Pons (tissue), 1 donor: ENCODE results near the gene HELT.

Experiments
- DNase-seq: peaks from one replicate; pipeline ENCODE4 v3.0.0-alpha.2; 2016; ENCODE audit warnings: low spot score

HELT gene

DNA sequence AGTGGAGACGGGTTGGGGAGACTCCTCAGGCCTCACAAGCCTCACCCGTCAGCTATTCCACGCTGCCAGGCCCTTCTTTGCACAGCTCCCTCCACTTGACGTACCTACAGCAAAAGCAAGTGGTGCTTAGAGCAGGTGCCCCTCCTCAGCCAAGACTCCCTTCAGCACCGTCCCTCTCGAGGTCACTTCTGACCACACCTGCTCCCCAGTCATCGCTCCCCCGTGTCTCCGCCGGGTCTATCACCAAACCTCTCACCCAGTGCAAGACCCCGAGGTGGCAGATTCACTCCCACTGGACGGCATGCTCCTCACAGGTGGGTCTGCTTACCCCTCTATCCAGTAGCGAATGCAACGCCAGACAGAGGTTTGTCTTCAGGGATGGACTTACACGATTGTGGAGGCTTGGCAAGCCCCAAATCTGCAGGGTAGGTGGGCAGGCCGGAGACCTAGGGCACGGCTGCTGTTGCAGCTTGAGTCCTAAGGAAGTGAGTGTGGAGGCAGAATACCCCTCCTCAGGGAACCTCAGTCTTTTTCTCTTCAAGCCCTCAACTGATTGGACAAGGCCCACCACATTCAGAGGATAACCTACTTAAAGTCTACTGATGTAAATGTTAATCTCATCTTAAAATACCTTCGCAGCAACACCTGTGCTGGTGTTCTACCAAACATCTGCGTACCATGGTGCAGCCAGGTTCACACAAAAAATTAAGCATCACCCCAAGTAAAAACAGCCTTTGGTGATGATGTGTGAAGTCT, 14.5 kb upstream of the HELT start:
- no peak for DNase-seq

DNA sequence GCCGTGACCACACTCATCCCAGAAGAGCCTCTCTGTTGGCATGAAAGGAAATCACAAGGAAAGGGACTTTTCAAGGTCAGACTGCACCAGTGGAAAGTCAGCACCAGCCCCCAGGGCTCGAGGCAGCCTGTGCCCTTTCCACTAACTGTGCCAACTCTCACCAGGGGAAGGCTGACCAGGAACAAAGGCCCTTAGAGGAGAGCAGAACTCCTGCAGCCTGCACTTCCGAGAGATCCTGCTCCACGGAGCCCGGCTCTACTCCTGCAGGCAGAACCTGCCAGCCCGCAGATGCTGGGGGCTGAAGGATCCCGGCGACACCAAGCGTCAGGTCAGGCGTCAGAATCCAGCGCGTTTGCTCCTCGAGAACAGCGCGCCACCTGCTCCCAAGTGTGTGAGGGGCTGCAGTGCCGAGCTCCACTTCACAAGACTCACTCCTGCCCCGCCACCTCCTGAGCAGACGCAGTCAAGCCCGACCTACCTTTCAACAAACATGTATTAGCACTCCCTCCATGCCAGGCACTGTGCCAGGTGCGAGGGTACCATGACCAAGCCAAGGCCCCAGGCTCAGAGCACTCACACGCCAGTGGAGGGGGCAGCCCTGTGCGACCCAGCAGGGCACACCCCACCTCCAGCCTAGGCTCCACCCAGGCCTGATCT, 13.6 kb upstream of the HELT start:
- peak; percentile 6 for DNase-seq

DNA sequence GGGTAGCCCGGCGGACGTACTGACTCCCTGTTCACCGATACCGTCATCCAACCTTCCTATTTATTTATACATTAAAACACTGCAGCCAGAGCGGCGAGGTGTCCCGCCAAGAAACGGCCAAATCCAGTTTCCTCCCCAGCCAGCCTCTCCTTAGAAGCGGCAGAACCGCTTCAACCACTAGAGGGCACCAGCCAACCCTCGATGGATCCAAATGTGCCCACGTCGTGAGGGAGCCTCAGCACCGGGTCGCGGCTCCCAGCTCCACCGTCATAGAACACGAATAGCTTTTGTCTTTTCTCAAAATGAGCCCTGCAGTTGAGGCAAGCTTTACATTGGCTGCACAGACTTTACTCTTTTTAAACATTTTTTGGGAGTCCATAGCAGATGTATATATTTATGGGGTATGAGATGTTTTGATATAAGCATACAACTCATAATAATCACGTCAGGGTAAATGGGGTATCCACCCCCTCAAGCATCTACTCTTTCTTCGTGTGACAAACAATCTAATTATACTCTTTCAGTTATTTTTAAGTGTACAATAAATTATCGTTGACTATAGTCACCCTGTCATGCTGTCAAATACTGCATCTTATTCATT, 13.0 kb upstream of the HELT start:
- peak; percentile 78 for DNase-seq

DNA sequence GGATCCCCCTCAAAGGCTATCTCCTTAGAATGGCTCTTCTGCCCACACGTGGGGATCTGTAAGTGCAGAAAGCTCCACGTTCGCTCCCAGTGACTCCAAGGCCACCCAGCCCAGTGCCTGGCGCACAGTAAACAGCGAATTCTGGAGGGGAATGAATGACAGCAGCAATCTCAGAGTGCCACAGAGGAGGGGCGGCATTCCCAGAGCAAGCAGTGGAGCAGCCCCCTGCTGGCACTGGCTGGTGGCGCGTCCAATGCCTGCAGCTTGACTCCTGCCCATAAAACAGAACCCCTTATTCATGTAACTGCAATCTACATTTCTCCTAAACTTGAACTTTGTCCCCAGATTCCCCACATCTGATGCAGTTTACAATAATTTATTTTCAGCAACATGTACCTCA, 6.9 kb upstream of the HELT start:
- no peak for DNase-seq

DNA sequence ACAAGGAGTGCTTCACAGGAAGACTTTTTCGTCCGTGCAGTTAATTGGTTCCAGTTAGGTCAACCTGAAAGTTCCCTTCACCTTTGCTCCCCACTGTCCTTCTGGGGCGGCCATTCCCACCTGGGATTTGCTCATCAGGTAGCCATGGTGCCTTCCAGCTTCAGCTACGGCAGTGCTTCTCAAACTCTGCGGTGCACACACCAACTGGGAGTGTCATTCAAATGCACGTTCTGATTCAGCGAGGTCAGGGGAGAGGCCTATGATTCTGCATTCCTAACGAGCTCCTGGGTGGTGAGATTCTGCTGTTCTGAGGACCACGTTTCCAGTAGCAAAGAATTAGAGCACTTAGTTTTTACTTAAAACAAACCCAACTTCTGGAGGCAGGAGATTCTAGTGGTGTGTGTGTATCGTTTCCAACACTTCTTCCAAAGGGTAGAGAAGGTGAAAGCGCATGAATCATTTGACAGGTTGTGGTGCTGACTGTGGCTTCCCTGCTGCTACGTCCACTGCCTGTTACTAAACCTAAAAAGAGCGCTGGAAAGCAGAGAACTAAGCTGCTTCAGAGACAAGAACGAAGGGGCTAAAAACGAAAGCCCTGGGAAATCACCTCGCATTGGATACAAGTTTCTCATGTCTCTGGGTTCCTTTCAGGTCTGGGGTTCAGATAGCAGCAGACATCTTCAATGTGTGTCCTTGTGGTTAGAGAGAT, 4.7 kb upstream of the HELT start:
- DNase-seq = no peak

DNA sequence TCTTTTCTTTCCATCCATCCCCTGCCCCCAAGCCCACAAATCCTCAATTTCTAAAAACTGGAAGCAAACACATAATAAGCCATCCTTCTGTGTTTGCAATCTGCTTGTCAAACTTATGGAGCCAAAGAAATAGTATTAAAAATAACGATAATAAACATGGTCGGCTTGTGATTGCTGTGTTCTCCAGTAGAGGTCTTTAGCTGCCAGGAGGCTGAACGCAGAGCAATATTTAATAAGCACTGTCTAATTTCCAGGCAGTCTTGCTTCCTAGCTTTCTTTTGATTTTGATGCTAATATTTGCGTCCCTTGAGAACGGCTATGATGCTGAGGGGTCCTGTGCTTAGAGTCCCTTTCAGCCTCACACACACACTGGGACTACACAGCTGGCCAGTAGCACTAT, 3.2 kb upstream of the HELT start:
- DNase-seq = no peak

DNA sequence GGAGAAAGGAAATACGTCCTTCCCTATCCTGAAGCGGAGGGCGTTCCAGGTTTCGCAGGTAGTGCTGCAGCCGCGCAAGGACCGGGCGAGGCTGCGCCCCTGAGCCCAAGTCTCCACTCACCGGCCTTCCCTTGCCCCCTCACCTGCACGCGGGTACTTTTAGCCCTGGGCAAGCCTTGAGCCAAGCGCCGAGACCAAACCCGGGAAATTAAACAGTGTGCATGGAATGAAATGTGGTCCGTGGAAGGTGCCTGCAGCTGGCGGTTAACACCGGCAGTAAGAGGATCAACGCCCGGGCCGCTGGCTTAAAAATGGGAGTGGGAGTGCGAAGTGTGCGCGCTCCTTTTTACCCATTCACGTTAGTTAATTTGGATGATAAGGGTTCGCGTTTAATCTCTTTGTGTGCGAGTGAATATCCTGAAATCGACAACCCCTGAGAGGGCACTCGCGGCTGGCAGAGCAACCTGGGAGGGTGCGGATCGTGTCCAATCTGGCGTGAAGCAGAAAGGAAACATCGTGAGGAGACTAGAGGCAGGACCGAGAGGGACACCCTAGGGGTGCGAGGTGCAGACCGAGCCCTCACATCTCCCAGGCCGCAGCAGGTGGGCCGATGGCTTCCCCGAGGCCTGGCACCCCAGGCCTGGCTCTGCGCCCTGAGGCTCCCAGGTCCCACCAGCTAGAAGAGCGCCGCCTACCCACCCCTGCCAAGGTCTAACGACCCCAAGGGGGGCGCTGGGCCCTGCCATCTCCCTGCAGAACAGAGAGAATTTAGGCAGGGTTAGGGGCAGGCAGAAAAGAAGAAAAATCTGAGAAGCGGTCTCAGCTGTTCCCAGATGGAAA, 2.0 kb upstream of the HELT start:
- no peak for DNase-seq

DNA sequence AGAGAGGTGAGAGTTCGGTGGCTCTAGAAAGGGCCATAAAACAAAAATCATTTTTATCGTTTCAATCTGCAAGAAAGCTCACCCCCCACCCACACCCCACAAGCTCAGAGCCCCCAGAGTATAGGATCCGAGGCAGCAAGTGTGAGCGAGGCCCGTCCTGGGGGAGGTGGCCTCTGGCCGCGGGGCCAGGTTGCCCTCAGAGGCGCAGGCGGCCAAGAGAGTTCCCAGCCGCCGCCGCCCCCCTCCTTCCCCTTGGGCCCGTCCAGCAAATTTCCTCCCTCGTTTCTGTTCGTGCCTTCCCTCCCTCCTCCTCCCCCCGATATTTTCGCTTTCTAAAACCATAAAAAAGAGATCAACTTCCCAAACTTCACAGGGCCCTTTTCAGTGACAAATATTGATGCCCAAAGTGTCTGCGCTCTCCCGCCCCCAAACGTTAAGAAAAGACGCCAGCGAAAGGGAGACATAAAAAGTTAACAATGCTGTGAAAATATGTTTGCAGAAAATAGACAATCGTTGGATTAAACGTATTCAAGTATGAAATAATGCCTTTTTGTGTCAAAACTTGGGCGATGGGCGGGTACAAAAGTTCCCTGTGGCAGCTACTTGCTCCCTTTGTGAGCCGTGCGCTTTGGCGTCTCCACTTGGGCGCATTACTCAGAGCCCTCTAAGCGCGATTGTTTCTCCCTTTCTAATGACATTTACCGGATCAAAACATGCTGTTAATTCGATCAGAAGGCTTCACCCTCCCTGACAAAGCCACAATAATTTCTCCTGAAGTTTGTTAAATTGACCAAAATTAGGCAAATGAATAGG, 1.1 kb upstream of the HELT start:
- no peak for DNase-seq

DNA sequence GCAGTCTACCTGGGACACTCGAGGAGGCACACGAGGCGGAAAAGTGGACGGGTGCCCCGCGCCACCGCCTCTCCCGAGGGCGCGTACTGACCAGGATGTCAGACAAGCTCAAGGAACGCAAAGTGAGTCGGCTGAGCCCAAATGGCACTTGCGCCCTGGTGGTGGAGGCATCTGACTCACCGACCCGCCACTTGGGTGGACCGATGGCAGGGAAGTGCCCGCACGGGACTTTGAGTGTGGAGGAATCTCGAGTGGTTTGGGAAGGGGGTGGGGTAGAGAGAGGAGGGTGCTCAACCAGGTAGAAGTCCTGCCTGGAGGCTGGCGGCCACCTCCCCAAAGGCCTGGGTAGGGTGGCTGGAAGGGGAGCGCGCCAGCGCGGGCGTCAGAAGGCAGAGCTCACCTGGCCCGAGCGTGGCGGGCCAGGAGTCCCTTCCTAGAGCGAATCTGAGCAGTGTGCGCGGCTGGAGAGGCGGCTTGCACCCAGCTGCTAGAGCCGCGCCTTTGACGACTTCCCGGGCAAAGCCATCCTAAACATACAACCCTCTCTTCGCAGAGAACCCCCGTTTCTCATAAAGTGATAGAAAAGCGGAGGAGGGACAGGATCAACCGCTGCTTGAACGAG, 655 bp downstream of the HELT start:
- no peak for DNase-seq

DNA sequence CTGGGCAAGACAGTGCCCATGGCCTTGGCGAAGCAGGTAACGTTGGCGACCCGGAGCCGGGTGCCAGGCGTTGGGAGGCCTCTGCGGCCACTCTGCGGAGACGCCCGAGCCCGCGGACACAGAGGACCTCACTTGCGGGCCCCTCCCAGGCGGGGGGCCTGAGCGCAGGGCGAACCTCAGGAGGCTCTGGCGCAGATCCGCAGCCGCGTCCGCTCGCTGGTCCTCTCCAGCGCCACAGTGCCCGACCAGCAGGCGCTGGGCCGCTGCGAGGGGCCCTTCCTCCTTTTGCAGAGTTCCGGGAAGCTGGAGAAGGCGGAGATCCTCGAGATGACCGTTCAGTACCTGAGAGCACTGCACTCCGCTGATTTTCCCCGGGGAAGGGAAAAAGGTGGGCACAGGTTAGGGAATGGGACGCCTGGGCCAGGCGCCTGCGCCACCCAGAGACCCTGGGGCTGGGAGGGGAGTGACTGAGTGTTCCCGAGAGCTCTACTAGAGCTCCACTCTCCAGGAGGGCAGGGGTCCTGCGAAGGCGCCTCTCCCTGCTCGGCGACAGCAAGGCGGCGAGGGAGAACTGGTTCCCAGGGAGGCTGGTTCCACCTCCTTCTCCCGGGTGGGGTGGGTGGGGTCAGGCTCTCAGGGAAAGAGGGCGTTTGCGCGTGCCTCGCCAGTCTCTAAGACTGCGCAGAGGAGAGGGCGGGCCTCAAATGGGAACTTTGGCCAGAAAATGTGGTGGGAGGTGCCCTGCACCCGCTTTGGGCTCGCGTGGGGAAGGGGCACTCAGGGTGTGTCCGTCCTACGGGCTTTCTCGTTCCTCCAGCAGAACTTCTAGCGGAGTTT, 1.4 kb downstream of the HELT start:
- no peak for DNase-seq

DNA sequence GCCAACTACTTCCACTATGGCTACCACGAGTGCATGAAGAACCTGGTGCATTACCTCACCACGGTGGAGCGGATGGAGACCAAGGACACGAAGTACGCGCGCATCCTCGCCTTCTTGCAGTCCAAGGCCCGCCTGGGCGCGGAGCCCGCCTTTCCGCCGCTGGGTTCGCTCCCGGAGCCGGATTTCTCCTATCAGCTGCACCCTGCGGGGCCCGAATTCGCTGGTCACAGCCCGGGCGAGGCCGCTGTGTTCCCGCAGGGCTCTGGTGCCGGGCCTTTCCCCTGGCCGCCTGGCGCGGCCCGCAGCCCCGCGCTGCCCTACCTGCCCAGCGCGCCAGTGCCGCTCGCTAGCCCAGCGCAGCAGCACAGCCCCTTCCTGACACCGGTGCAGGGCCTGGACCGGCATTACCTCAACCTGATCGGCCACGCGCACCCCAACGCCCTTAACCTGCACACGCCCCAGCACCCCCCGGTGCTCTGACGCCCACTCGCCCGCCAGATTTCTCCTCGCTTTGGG, 2.1 kb downstream of the HELT start:
- DNase-seq = no peak

DNA sequence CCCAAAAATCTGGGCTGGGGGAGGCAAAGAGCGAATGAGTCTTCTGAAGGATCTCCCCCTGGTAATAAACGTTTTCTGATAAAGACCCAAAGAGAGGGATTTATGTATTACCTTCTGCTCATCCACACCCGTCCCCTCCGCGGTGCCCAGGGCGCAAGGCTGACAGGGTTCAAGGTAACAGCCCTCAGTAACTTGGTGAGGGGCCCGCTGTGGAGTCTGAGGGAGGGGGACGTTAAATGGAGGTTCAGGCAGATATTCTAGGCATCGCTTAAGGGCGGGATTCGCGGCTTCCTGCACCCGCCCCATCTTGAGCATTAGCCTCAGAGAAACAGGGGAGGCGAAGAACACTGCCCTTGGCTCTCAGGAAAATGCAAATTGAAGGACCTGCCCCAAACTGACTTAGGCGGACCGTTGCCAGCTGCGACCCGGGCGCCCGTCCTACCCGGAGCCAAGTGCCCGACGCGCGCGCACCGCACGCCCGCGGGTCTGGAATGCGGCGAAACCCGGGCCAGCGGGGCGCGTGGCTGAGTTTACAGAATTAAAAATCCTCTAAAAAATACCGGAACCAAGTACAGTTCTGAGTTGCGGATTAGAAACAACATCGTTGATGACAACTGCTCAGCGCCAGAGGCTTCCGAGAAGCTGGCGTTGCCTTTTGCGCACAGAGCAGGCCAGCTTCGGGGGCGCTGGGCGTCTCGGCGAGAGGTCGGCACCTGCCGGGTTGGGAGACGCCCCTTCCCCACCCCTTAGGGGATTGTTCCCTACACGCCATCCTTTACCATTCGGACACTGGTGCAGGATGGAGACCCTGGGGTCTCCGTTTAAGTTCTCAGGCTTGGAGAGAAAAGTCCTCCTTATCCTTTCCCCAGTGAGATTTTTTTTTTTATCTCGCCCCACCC, 2.8 kb downstream of the HELT start:
- no peak for DNase-seq

DNA sequence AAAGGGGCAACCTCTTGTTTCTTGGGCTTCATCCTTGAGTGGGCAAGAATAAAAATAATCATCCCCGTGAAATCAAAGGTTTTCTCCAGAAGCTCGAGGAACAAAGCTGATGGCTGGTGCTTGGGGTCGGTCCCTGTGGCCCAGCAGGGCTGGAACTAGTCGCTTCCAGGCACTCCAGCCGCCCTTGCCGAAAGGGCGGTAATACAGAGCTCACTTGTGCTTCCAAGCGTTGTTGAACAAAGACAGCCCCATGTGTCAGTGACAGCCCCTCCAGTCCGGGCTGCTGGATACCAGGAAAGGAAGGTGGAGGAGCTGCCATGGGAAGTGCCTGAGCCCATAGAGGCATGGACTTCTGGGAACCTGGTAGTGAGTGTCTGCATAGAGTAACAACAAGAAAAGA, 5.2 kb downstream of the HELT start:
- no peak for DNase-seq

DNA sequence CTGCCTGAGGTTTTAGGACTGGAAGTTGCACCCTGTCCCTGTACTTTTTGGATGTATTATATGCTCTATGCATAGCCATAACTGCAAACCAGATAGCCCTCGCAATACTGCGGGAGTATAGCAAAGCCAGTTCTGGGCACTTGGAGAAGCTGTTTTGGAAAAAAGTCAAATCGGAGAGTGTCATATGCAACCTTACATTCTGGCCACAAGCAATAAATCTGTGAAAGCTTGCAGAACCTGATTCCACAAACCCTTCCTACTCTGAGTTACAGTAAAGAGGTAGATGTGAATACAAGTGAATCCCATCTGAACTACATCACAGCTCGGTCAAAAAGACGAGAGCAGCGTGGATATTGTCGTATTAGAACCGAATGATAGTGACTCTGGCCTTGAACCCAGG, 10.3 kb downstream of the HELT start:
- DNase-seq = no peak

DNA sequence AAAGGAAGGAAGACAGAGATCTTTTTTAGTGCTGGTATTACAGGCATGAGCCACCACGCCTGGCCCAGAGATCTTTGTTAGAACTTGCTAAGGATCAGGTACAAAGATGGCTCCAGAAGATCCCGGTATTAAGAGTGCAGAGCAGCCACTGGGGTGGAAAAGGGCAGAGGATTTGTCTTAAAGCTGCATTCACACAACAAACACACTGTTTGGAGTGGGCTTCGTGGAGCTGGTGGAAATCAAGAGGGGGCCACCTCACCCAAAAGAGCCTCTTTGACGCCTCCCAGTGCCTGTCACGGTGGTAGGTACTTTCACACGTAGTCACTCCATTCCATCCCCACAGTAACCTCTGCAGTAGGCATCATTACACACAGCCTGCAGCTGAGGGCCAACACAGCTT, 13.3 kb downstream of the HELT start:
- DNase-seq = no peak

DNA sequence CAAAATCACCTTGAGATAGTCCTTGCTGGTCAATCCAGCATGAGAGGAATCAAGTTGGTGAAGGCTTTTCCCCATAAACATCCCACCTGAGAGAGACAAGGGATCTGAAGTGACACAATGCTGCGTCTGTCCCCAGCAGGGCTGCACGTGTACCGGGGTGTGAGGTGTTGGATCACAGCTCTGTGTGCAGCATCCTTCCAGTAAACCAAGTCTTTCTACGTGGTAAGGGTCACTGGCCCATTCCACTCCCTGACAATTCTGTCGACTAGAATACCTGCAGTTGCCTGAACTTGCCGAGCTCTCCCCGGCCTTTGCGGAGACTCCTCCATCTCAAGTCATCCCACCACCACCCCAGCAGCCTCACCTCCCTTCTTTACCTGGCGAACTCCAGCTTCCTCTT, 14.8 kb downstream of the HELT start:
- no peak for DNase-seq

DNA sequence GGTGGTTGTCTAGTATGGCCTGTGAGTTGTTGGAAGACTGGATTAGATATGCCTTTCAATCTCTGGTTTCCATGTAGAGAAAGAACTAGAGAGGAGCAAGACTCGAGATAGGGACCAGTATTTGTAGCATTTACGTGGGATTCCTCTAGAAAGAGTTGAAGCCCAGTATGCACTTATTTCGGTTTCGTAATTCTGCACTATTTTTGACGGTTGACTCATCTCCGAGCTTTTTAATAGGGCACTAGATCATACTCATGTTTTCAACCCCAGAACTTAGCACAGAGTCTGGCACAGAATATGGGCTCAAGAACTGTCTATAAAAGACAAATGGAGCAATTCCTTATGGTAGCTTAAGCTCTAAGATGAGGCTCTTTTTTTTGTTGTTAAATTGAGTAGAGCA, 15.7 kb downstream of the HELT start:
- DNase-seq = no peak

DNA sequence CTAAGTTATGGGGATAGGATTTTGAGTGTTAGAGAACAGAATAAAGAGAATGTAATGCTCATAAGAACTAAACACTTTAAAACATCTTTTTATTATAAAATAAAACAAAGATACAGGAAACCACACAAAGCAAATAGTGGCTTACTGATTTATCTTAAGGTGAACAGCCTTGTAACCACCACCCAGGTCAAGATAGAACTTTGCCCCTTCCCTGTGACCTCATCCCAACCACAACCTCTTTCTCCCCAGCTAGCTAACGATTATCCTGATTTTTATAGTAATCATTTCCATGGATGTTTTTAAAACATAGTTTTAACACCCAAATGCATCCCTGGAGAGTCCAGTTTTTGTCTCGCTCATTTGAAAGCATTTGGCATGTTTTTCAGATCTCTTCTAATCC, 17.0 kb downstream of the HELT start:
- DNase-seq = no peak
